HG03442 (cell line): ENCODE results near the gene SLC6A14.

Source experiments
- ATAC-seq: cut with Tn5 transposase; IDR thresholded peaks from one replicate; pipeline ENCODE4 v1.9.1; 2021; ENCODE audit warnings: mild to moderate bottlenecking, moderate library complexity; ENCODE audit not compliant: unreplicated experiment

The SLC6A14 gene, protein sequence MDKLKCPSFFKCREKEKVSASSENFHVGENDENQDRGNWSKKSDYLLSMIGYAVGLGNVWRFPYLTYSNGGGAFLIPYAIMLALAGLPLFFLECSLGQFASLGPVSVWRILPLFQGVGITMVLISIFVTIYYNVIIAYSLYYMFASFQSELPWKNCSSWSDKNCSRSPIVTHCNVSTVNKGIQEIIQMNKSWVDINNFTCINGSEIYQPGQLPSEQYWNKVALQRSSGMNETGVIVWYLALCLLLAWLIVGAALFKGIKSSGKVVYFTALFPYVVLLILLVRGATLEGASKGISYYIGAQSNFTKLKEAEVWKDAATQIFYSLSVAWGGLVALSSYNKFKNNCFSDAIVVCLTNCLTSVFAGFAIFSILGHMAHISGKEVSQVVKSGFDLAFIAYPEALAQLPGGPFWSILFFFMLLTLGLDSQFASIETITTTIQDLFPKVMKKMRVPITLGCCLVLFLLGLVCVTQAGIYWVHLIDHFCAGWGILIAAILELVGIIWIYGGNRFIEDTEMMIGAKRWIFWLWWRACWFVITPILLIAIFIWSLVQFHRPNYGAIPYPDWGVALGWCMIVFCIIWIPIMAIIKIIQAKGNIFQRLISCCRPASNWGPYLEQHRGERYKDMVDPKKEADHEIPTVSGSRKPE

DNA sequence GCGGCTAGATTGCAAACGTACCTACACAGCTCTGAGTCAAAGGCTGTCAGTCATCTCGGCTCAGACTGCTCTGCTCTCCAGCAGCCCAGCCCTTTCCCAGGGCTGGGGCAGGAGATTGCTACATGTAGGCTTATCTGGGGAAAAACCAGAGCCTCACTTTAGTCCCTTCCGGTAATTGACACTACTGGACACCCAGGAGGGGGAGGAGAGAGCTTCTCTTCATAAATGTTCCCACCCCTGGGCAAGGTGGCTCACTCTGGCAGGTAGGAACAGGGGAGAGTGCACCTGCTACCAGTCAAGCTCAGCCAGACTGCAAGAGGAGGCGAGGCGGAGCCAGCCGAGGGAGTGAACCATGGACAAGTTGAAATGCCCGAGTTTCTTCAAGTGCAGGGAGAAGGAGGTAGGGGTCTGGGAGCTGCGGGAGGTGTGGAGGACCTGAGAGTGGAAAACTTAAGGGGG lies at the start of gene SLC6A14:
SLC6A14 (plus strand) TSS at position 249 of the 459 bp plus-strand sequence; CDS start at position 353, 104 bp downstream.
- ATAC-seq, result no peak

DNA sequence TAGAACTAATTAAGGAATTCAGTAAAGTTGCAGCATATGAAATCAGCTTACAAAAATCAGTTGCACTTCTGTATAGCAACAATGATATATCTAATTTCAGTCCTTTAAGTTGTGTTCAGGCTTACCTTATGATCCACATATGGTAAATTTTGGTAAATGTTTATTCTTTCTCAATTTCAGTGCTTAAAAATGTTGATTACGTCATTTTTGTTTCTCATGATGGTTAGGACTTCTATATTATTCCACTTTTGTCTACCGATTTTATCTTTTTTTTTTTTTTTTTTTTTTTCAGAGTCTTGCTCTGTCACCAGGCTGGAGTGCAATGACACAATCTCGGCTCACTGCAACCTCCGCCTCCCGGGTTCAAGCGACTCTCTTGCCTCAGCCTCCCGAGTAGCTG lies 40.7 kb upstream of the SLC6A14 start:
- no peak for ATAC-seq

DNA sequence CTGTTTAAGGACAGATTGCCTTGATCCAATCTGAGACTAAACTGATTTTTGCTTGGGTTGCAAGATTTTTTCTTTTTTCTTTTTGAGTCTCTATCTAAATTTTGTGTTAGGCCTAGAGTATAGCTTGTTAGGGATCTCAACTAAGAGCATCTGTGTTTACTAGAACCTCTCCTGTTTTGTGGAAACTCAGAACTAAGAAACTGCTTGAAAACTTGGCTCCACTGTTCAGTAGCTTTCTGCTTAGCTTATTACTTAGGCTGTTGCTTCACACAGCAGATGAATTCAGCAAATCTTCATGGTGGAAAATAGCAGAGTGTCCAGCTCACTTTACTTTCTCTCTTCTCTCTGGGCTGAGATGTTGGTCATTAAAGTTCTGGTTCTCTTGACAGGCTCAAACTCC lies 36.7 kb upstream of the SLC6A14 start:
- no peak for ATAC-seq

DNA sequence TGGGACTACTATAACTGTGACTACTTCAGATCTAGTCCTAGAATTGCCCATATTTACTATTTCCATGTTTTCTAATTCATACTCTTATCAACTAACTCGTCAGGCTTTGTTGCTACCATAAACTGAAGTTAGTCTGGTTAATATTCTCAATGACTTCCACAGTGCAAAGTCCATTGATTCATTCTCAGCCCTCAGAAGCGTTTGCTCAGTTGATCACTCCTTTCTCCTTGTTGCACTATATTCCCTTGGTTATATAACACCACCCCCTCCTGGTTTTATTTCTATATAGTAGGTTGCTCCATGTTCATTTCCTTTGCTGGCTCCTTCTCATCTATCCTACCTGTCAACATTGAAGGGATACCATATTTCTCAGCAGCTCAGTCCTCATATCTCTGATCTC lies 27.2 kb upstream of the SLC6A14 start:
- ATAC-seq, result no peak

DNA sequence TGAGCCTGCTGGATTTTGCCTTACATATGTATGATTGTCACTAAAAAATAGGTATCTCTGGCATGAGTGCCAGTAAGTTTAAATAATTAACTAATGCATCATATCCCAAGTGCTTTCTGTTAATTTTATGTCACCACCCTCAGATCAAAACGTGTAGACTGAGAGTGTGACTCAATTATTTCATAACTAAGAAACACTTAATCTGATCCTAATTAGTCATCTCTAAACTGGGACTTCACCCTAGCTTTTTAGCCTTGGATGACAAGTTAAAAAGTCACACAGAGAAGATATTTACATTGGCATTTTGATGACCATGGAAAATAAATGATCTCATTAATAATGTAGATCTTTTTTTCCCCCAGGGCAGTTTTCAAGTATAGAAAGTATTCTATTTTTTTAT lies 23.1 kb upstream of the SLC6A14 start:
- no peak for ATAC-seq

DNA sequence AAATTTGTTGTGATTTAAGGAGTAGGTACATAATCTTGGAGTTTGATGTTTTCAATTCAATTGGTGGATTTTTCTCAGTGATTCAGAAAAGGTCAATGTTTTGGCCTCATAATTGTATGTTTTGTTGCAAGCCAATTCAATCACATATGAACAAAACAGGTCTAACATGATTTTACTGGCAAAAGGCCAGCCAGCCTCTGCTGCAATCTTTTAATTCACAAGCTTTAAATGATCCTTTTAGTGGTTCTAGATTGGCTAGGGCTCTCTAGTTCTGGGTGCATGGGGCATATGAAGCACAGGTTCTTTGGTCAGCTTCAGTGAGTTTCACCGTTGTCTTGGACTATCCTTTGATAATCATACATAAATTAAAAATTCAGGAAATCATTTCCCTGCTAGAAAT lies 19.2 kb upstream of the SLC6A14 start:
- no peak for ATAC-seq

DNA sequence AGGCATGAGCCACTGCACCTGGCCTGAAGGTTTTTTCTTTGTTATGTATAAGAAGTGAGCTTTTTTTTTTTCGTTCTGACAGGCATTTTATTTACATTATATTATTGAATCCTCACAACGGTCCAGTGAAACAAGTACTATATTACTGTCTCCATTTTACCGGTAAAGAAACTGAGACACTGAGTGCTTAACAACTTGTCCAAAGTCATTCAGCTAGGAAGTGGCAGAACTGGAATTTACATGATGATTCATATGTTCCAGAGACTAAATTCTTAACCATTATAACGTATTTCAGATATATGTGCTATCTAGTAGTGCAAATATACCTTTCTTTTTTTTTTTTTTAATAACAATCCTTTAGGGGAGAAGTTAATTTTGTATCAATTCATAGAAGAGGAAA lies 18.4 kb upstream of the SLC6A14 start:
- ATAC-seq, result no peak

DNA sequence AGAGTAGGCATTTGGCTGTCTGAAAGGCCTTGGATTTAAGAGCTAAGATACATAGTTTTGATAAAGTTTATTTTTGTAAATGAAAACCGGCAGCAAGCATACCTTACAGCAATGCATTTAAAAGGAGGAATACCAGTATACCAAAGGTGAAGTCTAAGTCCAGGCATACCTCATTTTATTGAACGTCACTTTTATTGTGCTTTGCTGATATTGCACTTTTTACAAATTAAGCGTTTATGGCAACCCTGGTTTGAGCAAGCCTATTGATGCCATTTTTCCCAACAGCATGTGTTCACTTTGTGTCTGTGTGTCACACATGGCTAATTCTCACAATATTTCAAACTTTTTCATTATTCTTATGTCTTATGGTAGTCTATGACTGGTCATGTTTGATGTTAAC lies 8.4 kb upstream of the SLC6A14 start:
- ATAC-seq, result no peak

DNA sequence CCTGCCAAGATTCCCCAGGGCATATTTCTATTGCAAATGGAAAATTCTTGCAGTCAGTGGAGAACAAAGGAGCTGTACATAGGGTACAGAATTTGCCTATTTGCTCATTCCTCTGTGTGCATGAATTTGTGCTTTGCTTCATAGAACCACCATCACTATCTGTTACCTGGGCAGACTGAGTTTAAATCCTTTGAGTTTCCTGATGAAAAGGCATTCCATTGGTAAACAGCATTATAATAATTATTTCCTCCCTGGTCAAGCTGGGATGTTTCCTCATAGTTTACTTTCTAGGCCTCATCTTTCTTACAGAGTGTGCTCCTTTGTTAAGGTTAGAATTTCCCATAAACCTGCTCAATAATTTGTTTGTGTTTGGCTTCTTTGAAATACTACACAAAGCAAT lies 809 bp upstream of the SLC6A14 start:
- no peak for ATAC-seq

DNA sequence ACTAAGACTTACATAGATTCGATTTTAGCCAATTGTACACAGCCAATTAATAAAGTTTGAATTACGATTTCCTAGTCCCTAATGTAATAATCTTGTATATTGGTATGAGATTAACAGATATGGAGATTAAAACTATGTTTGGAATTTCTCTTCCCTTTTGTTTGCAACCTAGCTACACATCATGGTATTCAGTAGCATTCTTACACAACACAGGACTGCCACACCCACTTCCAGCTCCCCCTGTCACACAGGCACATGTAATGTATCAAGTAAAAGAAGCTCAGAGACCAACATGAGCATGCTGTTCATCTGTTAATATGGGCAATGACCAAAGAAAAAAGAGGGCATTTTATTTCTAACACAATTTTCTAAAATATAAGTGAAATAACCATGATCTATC lies 12.8 kb downstream of the SLC6A14 start:
- ATAC-seq, result no peak

DNA sequence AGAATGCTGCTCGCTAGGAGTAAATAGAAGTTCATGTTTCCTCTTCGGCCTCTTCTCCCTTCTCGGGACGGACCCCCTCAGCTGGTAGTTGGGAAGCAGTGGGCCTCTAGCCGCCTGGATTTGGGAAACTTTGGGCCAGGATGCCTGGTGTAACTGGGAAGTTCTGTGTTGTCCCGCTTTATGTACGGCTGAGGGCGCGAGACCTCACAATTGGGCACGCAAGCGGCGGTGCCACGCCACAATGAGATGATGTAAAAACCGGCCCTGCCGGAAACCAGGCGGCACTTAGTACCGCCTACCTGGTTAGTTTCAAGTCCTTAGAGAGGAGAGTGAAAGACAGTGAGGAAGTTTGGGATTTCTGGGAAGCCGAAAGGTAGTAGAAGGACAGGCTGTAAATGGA lies 26.4 kb downstream of the SLC6A14 start, which contains the start of gene CT83:
CT83 (minus strand) TSS at position 155 of the 400 bp plus-strand sequence; CDS start at position 35, 120 bp downstream.
- ATAC-seq, result no peak

DNA sequence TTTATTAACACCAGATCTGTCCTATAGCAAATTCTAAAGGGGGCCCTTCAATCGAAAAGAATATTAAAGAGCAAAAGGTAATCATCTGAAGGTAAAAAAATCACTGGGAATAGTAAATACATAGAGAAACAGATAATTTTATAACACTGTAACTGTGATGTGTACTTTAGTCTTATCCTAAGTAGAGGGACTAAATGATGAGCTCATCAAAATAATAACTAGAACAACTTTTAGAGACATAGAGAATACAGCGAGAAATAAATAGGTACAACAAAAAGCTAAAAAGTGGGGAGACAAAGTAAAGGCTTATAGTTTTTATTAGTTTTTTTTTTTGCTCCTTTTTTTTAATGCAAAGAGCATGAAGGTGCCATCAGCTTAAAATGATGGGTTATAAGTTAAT lies 43.7 kb downstream of the SLC6A14 start:
- ATAC-seq, result no peak

DNA sequence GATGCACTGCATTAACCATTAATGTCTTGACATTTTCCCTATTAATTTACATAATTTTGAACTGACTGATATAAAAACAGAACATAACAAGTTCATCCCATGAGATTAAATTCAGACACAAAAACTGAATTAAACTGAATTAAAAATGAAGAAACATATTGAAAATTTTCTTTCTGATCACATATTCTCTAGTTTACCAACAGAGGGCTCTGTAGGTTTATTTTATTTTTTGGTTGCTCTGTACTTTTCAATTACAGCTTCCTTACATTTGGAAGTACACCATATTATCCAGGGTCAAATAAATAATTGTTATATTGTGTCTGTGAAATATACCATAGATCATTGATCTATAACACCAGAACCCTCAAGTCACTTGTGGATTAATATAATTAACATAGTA lies 53.7 kb downstream of the SLC6A14 start:
- no peak for ATAC-seq

DNA sequence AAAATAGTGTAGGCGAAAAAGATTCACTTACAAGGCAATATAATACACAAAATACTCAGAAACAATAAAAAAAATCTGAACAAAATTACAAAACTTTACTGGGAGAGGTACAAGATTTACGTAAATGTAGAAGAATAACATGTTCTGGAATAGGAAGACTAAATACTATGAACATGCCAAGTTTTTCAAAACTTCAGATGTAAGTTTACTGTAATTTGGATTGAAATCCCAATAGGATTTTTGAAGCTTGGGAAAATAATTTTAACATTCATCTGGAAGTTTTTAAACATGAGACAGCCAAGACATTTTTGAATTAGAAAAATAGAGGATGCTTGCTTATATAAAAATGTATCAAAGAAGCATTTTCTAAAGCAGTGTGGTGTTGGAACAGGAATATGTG lies 56.9 kb downstream of the SLC6A14 start:
- ATAC-seq, result no peak

DNA sequence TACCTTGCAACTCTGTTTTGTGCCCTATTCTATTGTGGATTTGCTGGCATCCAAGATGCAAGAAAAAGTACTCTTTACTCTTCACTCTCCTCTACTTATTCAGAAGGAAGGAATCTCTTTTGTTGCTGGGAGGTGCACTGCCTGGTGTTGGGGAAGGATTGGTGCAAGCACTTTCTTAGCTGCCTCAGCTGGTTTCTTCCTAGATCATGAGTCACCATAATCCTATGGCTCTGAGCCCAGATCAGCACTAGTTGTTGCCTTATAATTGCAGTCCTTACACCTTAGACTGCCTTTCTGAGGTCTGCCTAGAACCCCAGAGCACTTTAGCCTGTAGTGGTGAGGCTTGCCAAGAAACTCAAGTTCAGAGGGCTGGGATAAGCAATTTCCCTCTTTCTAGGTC lies 63.4 kb downstream of the SLC6A14 start:
- ATAC-seq, result no peak
